Measurements from ENCODE around the gene INO80. TPM values are rescaled to one million over a fixed set of nuclear protein-coding genes. Genes with fewer than 3 reads are reported as not detected.

INO80 gene
- total RNA-seq, 4 donors from 2014 or later, result 22.4 to 28.7 (median 24.0) TPM

DNA sequence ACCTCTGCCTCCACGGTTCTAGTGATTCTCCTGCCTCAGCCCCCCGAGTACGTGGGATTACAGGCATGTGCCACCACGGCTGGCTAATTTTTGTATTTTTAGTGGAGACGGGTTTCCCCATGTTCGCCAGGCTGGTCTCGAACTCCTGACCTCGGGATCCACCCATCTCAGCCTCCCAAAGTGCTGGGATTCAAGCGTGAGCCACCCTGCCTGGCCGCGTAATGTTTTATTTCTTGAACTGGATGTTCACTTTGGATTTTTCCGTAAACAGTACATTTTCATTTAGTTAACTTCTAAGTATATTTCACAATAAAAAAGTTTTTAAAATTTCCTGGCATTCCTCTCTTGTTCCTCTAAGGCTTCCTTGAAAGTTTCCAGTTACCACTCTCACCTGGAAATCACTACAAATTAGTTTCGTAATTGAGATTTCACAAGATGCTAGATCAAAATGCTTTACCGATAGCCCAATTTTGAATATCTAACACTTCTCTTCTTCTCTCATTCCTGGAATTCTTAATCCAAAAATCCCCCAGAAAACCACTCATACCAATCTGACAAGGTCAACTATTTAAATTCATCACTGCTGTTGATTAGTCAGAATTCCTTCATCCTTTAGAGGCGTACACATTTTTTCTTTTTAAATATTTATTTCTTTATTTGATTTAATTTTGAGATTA, 44.7 kb upstream of the INO80 start:
- H3K9me3 ChIP-seq, result no peaks in the 10 kb centered on the region
- intact Hi-C loops (cut with DNase I), result no loop called here
- H3K36me3 ChIP-seq, result no peaks in the 10 kb centered on the region
- 87% methylated on average over 15 of the region's 15 CpGs for WGBS
- no peak for TF ChIP-seq POLR2AphosphoS5 (IDR thresholded peaks at IDR 0.05)
- no peak overlapping the region for H3K4me3 ChIP-seq
- H3K27me3 ChIP-seq, result peaks cover 0 to 3% (median 0%) of the 10 kb centered on the region in 4 donors
- no peak for DNase-seq (ENCODE audit: extremely low spot score)
- H3K27ac ChIP-seq (replicated peaks in 1 of 4), result no peak overlapping the region
- H3K4me1 ChIP-seq, result no peaks in the 10 kb centered on the region

- no peak for DNase-seq (ENCODE audit: extremely low spot score)
- Histone ChIP-seq H3K9me3 (no peaks in the 10 kb centered on the region), H3K4me3 (no peak overlapping the region), H3K36me3 (no peaks in the 10 kb centered on the region), H3K27ac (replicated peaks in 1 of 4) (no peak overlapping the region), H3K27me3 (peaks cover 0 to 3% (median 0%) of the 10 kb centered on the region in 4 donors), H3K4me1 (no peaks in the 10 kb centered on the region)
- TF ChIP-seq EP300 (IDR thresholded peaks at IDR 0.05) (no peak), POLR2AphosphoS5 (IDR thresholded peaks at IDR 0.05) (no peak), CTCF (IDR thresholded peaks at IDR 0.05) (no peak), POLR2A (IDR thresholded peaks at IDR 0.05; ENCODE audit: low read depth) (no peak)
- intact Hi-C loops (cut with DNase I), result no loop called here
- WGBS, result 79% methylated on average over 2 of the region's 2 CpGs
Observed at GRCh38 chr15:41154412-41154811, 38.3 kb upstream of the INO80 start.

GRCh38 chr15:41153733-41154132, 37.7 kb upstream of the INO80 start:
- no peaks in the 10 kb centered on the region for H3K36me3 ChIP-seq
- no peak overlapping the region for H3K27ac ChIP-seq (replicated peaks in 1 of 4)
- DNase-seq (ENCODE audit: extremely low spot score), result no peak
- peaks cover 0 to 3% (median 0%) of the 10 kb centered on the region in 4 donors for H3K27me3 ChIP-seq
- H3K4me3 ChIP-seq, result no peak overlapping the region
- intact Hi-C loops (cut with DNase I), result no loop called here
- H3K4me1 ChIP-seq, result no peaks in the 10 kb centered on the region
- TF ChIP-seq CTCF (IDR thresholded peaks at IDR 0.05), result no peak
- TF ChIP-seq POLR2AphosphoS5 (IDR thresholded peaks at IDR 0.05), result no peak
- TF ChIP-seq EP300 (IDR thresholded peaks at IDR 0.05), result no peak
- no peak for TF ChIP-seq POLR2A (IDR thresholded peaks at IDR 0.05; ENCODE audit: low read depth)
- no peaks in the 10 kb centered on the region for H3K9me3 ChIP-seq
- 91% methylated on average over 5 of the region's 5 CpGs for WGBS

DNA sequence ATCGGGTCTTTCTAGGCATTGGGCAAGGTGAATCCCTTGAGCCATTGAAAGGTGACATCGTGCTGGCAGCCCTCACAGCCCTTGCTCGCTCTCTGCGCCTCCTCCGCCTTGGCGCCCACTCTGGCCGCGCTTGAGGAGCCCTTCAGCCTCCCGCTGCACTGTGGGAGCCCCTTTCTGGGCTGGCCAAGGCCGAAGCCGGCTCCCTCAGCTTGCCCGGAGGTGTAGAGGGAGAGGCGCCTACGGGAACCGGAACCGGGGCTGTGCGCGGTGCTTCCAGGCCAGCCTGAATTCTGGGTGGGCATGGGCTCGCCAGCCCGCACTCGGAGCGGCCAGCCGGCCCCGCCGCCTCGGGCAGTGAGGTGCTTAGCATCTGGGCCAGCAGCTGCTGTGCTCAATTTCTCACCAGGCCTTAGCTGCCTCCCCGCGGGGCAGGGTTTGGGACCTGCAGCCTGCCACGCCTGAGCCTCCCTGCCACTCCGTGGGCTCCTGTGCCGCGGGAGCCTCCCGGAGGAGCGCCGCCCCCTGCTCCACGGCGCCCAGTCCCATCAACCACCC, 35.4 kb upstream of the INO80 start:
- intact Hi-C loops (cut with DNase I), result no loop called here
- TF ChIP-seq CTCF (IDR thresholded peaks at IDR 0.05), result no peak
- TF ChIP-seq POLR2AphosphoS5 (IDR thresholded peaks at IDR 0.05), result no peak
- TF ChIP-seq EP300 (IDR thresholded peaks at IDR 0.05), result no peak
- no peak for TF ChIP-seq POLR2A (IDR thresholded peaks at IDR 0.05; ENCODE audit: low read depth)
- H3K27me3 ChIP-seq, result no peaks in the 10 kb centered on the region
- no peak overlapping the region for H3K27ac ChIP-seq (replicated peaks in 1 of 4)
- no peak overlapping the region for H3K4me3 ChIP-seq
- 91% methylated on average over 16 of the region's 37 CpGs for WGBS
- DNase-seq (ENCODE audit: extremely low spot score), result no peak
- H3K4me1 ChIP-seq, result no peaks in the 10 kb centered on the region
- H3K36me3 ChIP-seq, result no peaks in the 10 kb centered on the region
- no peaks in the 10 kb centered on the region for H3K9me3 ChIP-seq

- H3K4me1 ChIP-seq, result no peaks in the 10 kb centered on the region
- no peaks in the 10 kb centered on the region for H3K36me3 ChIP-seq
- no peaks in the 10 kb centered on the region for H3K27me3 ChIP-seq
- no peak overlapping the region for H3K4me3 ChIP-seq
- WGBS, result 82% methylated on average over 4 of the region's 4 CpGs
- TF ChIP-seq CTCF (IDR thresholded peaks at IDR 0.05) (no peak), POLR2AphosphoS5 (IDR thresholded peaks at IDR 0.05) (no peak), EP300 (IDR thresholded peaks at IDR 0.05) (no peak), POLR2A (IDR thresholded peaks at IDR 0.05; ENCODE audit: low read depth) (no peak)
- H3K9me3 ChIP-seq, result no peaks in the 10 kb centered on the region
- intact Hi-C loops (cut with DNase I), result no loop called here
- no peak for DNase-seq (ENCODE audit: extremely low spot score)
- H3K27ac ChIP-seq (replicated peaks in 1 of 4), result no peak overlapping the region
Observed at GRCh38 chr15:41150279-41150678, 34.2 kb upstream of the INO80 start.

Data from esophagus muscularis mucosa (tissue), 4 donors.